ENCODE measurements around the gene CEP128. TPM values are rescaled to one million over a fixed set of nuclear protein-coding genes. Genes with fewer than 3 reads are reported as not detected.

CEP128 gene
- total RNA-seq, 1 experiment from 2014 or later: 27.3 TPM

GRCh38 chr14:80981156-80981555 is 39.6 kb upstream of the CEP128 start:
- Histone ChIP-seq H3K4me1 (ENCODE audit: insufficient read depth, low read length, poor library complexity, severe bottlenecking) (no peaks in the 10 kb centered on the region), H3K27ac (ENCODE audit: low read depth, low read length, poor library complexity, severe bottlenecking) (no peak overlapping the region), H3K27me3 (replicated peaks; ENCODE audit: insufficient read depth, low read depth, low read length, poor library complexity) (peaks cover 35% of the 10 kb centered on the region), H3K4me3 (ENCODE audit: low read depth, low read length, poor library complexity, severe bottlenecking) (no peak overlapping the region), H3K9me3 (ENCODE audit: low read depth, low read length, poor library complexity, severe bottlenecking) (no peaks in the 10 kb centered on the region), H3K36me3 (ENCODE audit: insufficient read depth, low read length, poor library complexity, severe bottlenecking) (no peaks in the 10 kb centered on the region)
- TF ChIP-seq CTCF (conservative IDR thresholded peaks at IDR 0.05; ENCODE audit: low read depth, low read length): no peak
- TF ChIP-seq EZH2 (IDR thresholded peaks at IDR 0.05; ENCODE audit: borderline replicate concordance, low read depth, low read length, poor library complexity, severe bottlenecking): no peak
- no peak for DNase-seq (ENCODE audit: low spot score)
- BruUV-seq (replicated peaks): no TSS peak
- intact Hi-C loops (cut with micrococcal nuclease; ENCODE audit: unreplicated experiment): loop anchor here (10.0 kb wide), 1 partner anchor 766 kb away; the partner anchor contains the start of gene DIO2
- ChIA-PET POLR2A (ENCODE audit: low non-redundant PET) (no interaction called here), CTCF (no interaction called here)

GRCh38 chr14:80979951-80980350 is 38.4 kb upstream of the CEP128 start:
- peaks cover 38% of the 10 kb centered on the region for H3K27me3 ChIP-seq (replicated peaks; ENCODE audit: insufficient read depth, low read depth, low read length, poor library complexity)
- ChIA-PET CTCF (no interaction called here), POLR2A (ENCODE audit: low non-redundant PET) (no interaction called here)
- no peaks in the 10 kb centered on the region for H3K36me3 ChIP-seq (ENCODE audit: insufficient read depth, low read length, poor library complexity, severe bottlenecking)
- peaks cover 1% of the 10 kb centered on the region for H3K4me1 ChIP-seq (ENCODE audit: insufficient read depth, low read length, poor library complexity, severe bottlenecking)
- H3K9me3 ChIP-seq (ENCODE audit: low read depth, low read length, poor library complexity, severe bottlenecking): no peaks in the 10 kb centered on the region
- no peak for TF ChIP-seq EZH2 (IDR thresholded peaks at IDR 0.05; ENCODE audit: borderline replicate concordance, low read depth, low read length, poor library complexity, severe bottlenecking)
- TF ChIP-seq CTCF (conservative IDR thresholded peaks at IDR 0.05; ENCODE audit: low read depth, low read length): no peak
- H3K27ac ChIP-seq (ENCODE audit: low read depth, low read length, poor library complexity, severe bottlenecking): no peak overlapping the region
- DNase-seq (ENCODE audit: low spot score): no peak
- BruUV-seq (replicated peaks): no TSS peak
- no peak overlapping the region for H3K4me3 ChIP-seq (ENCODE audit: low read depth, low read length, poor library complexity, severe bottlenecking)
- intact Hi-C loops (cut with micrococcal nuclease; ENCODE audit: unreplicated experiment): loop anchor here (10.0 kb wide), 1 partner anchor 765 kb away; the partner anchor contains the start of gene DIO2

GRCh38 chr14:80978403-80978802 is 36.9 kb upstream of the CEP128 start:
- BruUV-seq (replicated peaks): no TSS peak
- no peaks in the 10 kb centered on the region for H3K9me3 ChIP-seq (ENCODE audit: low read depth, low read length, poor library complexity, severe bottlenecking)
- TF ChIP-seq EZH2 (IDR thresholded peaks at IDR 0.05; ENCODE audit: borderline replicate concordance, low read depth, low read length, poor library complexity, severe bottlenecking): no peak
- POLR2A ChIA-PET (ENCODE audit: low non-redundant PET): no interaction called here
- DNase-seq (ENCODE audit: low spot score): no peak
- CTCF ChIA-PET: no interaction called here
- H3K27me3 ChIP-seq (replicated peaks; ENCODE audit: insufficient read depth, low read depth, low read length, poor library complexity): peaks cover 32% of the 10 kb centered on the region
- intact Hi-C loops (cut with micrococcal nuclease; ENCODE audit: unreplicated experiment): no loop called here
- H3K36me3 ChIP-seq (ENCODE audit: insufficient read depth, low read length, poor library complexity, severe bottlenecking): no peaks in the 10 kb centered on the region
- no peak overlapping the region for H3K27ac ChIP-seq (ENCODE audit: low read depth, low read length, poor library complexity, severe bottlenecking)
- H3K4me1 ChIP-seq (ENCODE audit: insufficient read depth, low read length, poor library complexity, severe bottlenecking): peaks cover 16% of the 10 kb centered on the region
- H3K4me3 ChIP-seq (ENCODE audit: low read depth, low read length, poor library complexity, severe bottlenecking): no peak overlapping the region

- POLR2A ChIA-PET (ENCODE audit: low non-redundant PET): interaction anchor here (0.6 kb wide), 1 partner anchor 494 kb away, joined by 7 read pairs; no protein-coding TSS in a partner anchor
- no peak for DNase-seq (ENCODE audit: low spot score)
- Histone ChIP-seq H3K27me3 (replicated peaks; ENCODE audit: insufficient read depth, low read depth, low read length, poor library complexity) (peaks cover 39% of the 10 kb centered on the region), H3K9me3 (ENCODE audit: low read depth, low read length, poor library complexity, severe bottlenecking) (no peaks in the 10 kb centered on the region), H3K27ac (ENCODE audit: low read depth, low read length, poor library complexity, severe bottlenecking) (no peak overlapping the region), H3K4me3 (ENCODE audit: low read depth, low read length, poor library complexity, severe bottlenecking) (no peak overlapping the region), H3K4me1 (ENCODE audit: insufficient read depth, low read length, poor library complexity, severe bottlenecking) (peaks cover 18% of the 10 kb centered on the region), H3K36me3 (ENCODE audit: insufficient read depth, low read length, poor library complexity, severe bottlenecking) (no peaks in the 10 kb centered on the region)
- CTCF ChIA-PET: interaction anchor here (0.7 kb wide), 1 partner anchor 390 kb away, joined by 4 read pairs; no protein-coding TSS in a partner anchor
- no TSS peak for BruUV-seq (replicated peaks)
- TF ChIP-seq CTCF (conservative IDR thresholded peaks at IDR 0.05; ENCODE audit: low read depth, low read length) (peak; percentile 37; the same call in 1 of the 2 replicates), EZH2 (IDR thresholded peaks at IDR 0.05; ENCODE audit: borderline replicate concordance, low read depth, low read length, poor library complexity, severe bottlenecking) (no peak)
- intact Hi-C loops (cut with micrococcal nuclease; ENCODE audit: unreplicated experiment): no loop called here
Observed at GRCh38 chr14:80977221-80977620, 35.7 kb upstream of the CEP128 start.

Data from A673 (cell line).